ENCODE measurements around the gene ZNF766. TPM values are rescaled to one million over a fixed set of nuclear protein-coding genes. Genes with fewer than 3 reads are reported as not detected.
"Not testable (repeated sequence)": the region's sequence is repeated elsewhere in the genome, so short reads cannot be mapped to it uniquely, and the experiment has no call there.

ZNF766 gene
- total RNA-seq, 2 donors from 2014 or later, result 18.4 to 31.4 TPM

GRCh38 chr19:52297601-52298364 lies 28.4 kb downstream of the ZNF766 start:
- H3K4me1 Mint-ChIP-seq, result peaks cover 15% of the 10 kb centered on the region
- peaks cover 57% of the 10 kb centered on the region for H3K36me3 Mint-ChIP-seq (ENCODE audit: low read depth)
- no peak for ATAC-seq (replicated peaks)
- peak overlapping the region; percentile 90 for H3K4me3 Mint-ChIP-seq
- no peaks in the 10 kb centered on the region for H3K27me3 Mint-ChIP-seq
- peak overlapping the region; percentile 99 for H3K27ac Mint-ChIP-seq
- peaks cover 22% of the 10 kb centered on the region for H3K9me3 Mint-ChIP-seq

- peaks cover 11% of the 10 kb centered on the region for H3K9me3 Mint-ChIP-seq
- H3K4me3 Mint-ChIP-seq, result no peak overlapping the region
- H3K4me1 Mint-ChIP-seq, result no peaks in the 10 kb centered on the region
- peaks cover 90% of the 10 kb centered on the region for H3K36me3 Mint-ChIP-seq (ENCODE audit: low read depth)
- no peak overlapping the region for H3K27ac Mint-ChIP-seq
- H3K27me3 Mint-ChIP-seq, result no peaks in the 10 kb centered on the region
- ATAC-seq (replicated peaks), result no peak
These were observed 37.9 kb downstream of the ZNF766 start for GRCh38 chr19:52307275-52307674.

- peaks cover 65% of the 10 kb centered on the region for H3K36me3 Mint-ChIP-seq (ENCODE audit: low read depth)
- no peak overlapping the region for H3K4me3 Mint-ChIP-seq
- no peaks in the 10 kb centered on the region for H3K4me1 Mint-ChIP-seq
- H3K27me3 Mint-ChIP-seq, result no peaks in the 10 kb centered on the region
- H3K27ac Mint-ChIP-seq, result no peak overlapping the region
- ATAC-seq (replicated peaks), result no peak
- H3K9me3 Mint-ChIP-seq, result peaks cover 36% of the 10 kb centered on the region
These were observed 53.0 kb downstream of the ZNF766 start for GRCh38 chr19:52322429-52322828.

GRCh38 chr19:52331757-52332156 lies 62.4 kb downstream of the ZNF766 start:
- H3K36me3 Mint-ChIP-seq (ENCODE audit: low read depth), result peaks cover 8% of the 10 kb centered on the region
- H3K9me3 Mint-ChIP-seq, result peaks cover 25% of the 10 kb centered on the region

GRCh38 chr19:52335768-52336116 lies 66.4 kb downstream of the ZNF766 start:
- Mint-ChIP-seq H3K27me3 (no peaks in the 10 kb centered on the region), H3K4me1 (peaks cover 8% of the 10 kb centered on the region), H3K36me3 (ENCODE audit: low read depth) (peaks cover 15% of the 10 kb centered on the region), H3K27ac (peak overlapping the region; percentile 95), H3K9me3 (peaks cover 25% of the 10 kb centered on the region), H3K4me3 (peak overlapping the region; percentile 86)
- ATAC-seq (replicated peaks), result peak; percentile 44

More at GRCh38 chr19:52331757-52332156, 62.4 kb downstream of the ZNF766 start:
- Mint-ChIP-seq H3K27ac (no peak overlapping the region), H3K4me1 (peaks cover 3% of the 10 kb centered on the region), H3K27me3 (no peaks in the 10 kb centered on the region), H3K4me3 (no peak overlapping the region)
- ATAC-seq (replicated peaks), result no peak

GRCh38 chr19:52336117-52336790 lies 66.9 kb downstream of the ZNF766 start, which contains the start of gene ZNF610:
TSS of gene ZNF610 (plus strand) at chr19:52336243. CDS start at chr19:52349173, 12,930 bp downstream.
- Mint-ChIP-seq H3K9me3 (peaks cover 20% of the 10 kb centered on the region), H3K4me1 (peaks cover 8% of the 10 kb centered on the region), H3K36me3 (ENCODE audit: low read depth) (peaks cover 15% of the 10 kb centered on the region), H3K27me3 (no peaks in the 10 kb centered on the region), H3K27ac (peak within 1 kb of the TSS; percentile 95), H3K4me3 (peak within 1 kb of the TSS; percentile 86)
- peak; percentile 96 for ATAC-seq (replicated peaks)

- ATAC-seq (replicated peaks), result no peak
- no peaks in the 10 kb centered on the region for H3K27me3 Mint-ChIP-seq
- H3K27ac Mint-ChIP-seq, result peak overlapping the region; percentile 95
- peaks cover 8% of the 10 kb centered on the region for H3K4me1 Mint-ChIP-seq
- H3K36me3 Mint-ChIP-seq (ENCODE audit: low read depth), result peaks cover 15% of the 10 kb centered on the region
- H3K4me3 Mint-ChIP-seq, result peak overlapping the region; percentile 86
- peaks cover 17% of the 10 kb centered on the region for H3K9me3 Mint-ChIP-seq
These were observed 67.5 kb downstream of the ZNF766 start for GRCh38 chr19:52336791-52337381.

- H3K4me3 Mint-ChIP-seq; H3K4me1 Mint-ChIP-seq; H3K27ac Mint-ChIP-seq; H3K27me3 Mint-ChIP-seq; H3K9me3 Mint-ChIP-seq; ATAC-seq (replicated peaks): not testable (repeated sequence)
- peaks cover 15% of the 10 kb centered on the region for H3K36me3 Mint-ChIP-seq (ENCODE audit: low read depth)
These were observed 69.6 kb downstream of the ZNF766 start for GRCh38 chr19:52339022-52339421.

- Mint-ChIP-seq H3K36me3 (ENCODE audit: low read depth) (peaks cover 2% of the 10 kb centered on the region), H3K27ac (no peak overlapping the region), H3K27me3 (no peaks in the 10 kb centered on the region), H3K4me3 (no peak overlapping the region), H3K9me3 (no peaks in the 10 kb centered on the region), H3K4me1 (no peaks in the 10 kb centered on the region)
- peak; percentile 74 for ATAC-seq (replicated peaks)
These were observed 74.2 kb downstream of the ZNF766 start for GRCh38 chr19:52343548-52343947.

GRCh38 chr19:52345162-52345561 lies 75.8 kb downstream of the ZNF766 start:
- no peak for ATAC-seq (replicated peaks)
- H3K9me3 Mint-ChIP-seq, result peaks cover 5% of the 10 kb centered on the region
- peaks cover 12% of the 10 kb centered on the region for H3K36me3 Mint-ChIP-seq (ENCODE audit: low read depth)
- H3K4me3 Mint-ChIP-seq, result no peak overlapping the region
- H3K27ac Mint-ChIP-seq, result no peak overlapping the region
- no peaks in the 10 kb centered on the region for H3K27me3 Mint-ChIP-seq
- no peaks in the 10 kb centered on the region for H3K4me1 Mint-ChIP-seq

Other genes with a start within 250 kb of the ZNF766 start
- gene ZNF614, start 241.2 kb upstream of the ZNF766 start, total RNA-seq, result 1 to 10 TPM; 7.0 to 7.7 TPM
- 10 to 100 TPM; 14.7 to 32.8 TPM for gene ZNF432, start 220.7 kb upstream of the ZNF766 start, total RNA-seq
- 10 to 100 TPM; 17.8 to 29.1 TPM for gene ZNF841, start 173.8 kb upstream of the ZNF766 start, total RNA-seq
- gene ZNF616, start 129.6 kb upstream of the ZNF766 start, total RNA-seq, result 10 to 100 TPM in 1 of 2 donors, 1 to 10 TPM in 1; 5.4 to 11.6 TPM
- 10 to 100 TPM in 1 of 2 donors, 1 to 10 TPM in 1; 8.8 to 15.1 TPM for gene ZNF836, start 98.0 kb upstream of the ZNF766 start, total RNA-seq
- gene PPP2R1A, start 79.5 kb upstream of the ZNF766 start, total RNA-seq, result 100 to 1,000 TPM; 165 to 201 TPM
- gene ZNF480, start 27.6 kb downstream of the ZNF766 start, total RNA-seq, result 1 to 10 TPM; 2.5 to 9.6 TPM
- gene ZNF610, start 66.7 kb downstream of the ZNF766 start, total RNA-seq, result 1 to 10 TPM in 1 of 2 donors, under 1 TPM in 1; 0.17 to 3.8 TPM
- 1 to 10 TPM; 5.7 to 10.0 TPM for gene ZNF880, start 100.3 kb downstream of the ZNF766 start, total RNA-seq
- gene ZNF528, start 128.3 kb downstream of the ZNF766 start, total RNA-seq, result 10 to 100 TPM in 1 of 2 donors, 1 to 10 TPM in 1; 4.9 to 11.7 TPM
- gene ZNF534, start 159.6 kb downstream of the ZNF766 start, total RNA-seq, result not detected
- under 1 TPM; 0.11 to 0.85 TPM for gene ZNF578, start 184.0 kb downstream of the ZNF766 start, total RNA-seq

Measured in activated T-helper 17 cell treated with anti-CD3 and anti-CD28 coated beads, Interleukin-2, amount 50 U/mL, for 72 hours (primary cell).